NCI-H2107 treated with DMSO at 0.1 percent for 48 hours (cell line): ENCODE data around the gene TUBA1C.
"Not testable (repeated sequence)": the region's sequence is repeated elsewhere in the genome, so short reads cannot be mapped to it uniquely, and the experiment has no call there.

ENCODE experiments used
- DNase-seq: peaks from one replicate; lab custom pipeline; 2025; ENCODE audit not compliant: unreplicated experiment; lab: John Stamatoyannopoulos, UW

The TUBA1C gene

GRCh38 chr12:49255456-49255855, 9.4 kb upstream of the TUBA1C start:
- DNase-seq: not testable (repeated sequence)

- no peak for DNase-seq
Measured at GRCh38 chr12:49255857-49256637, 8.8 kb upstream of the TUBA1C start.

GRCh38 chr12:49257508-49258184, 7.2 kb upstream of the TUBA1C start:
- not testable (repeated sequence) for DNase-seq

GRCh38 chr12:49259452-49259851, 5.4 kb upstream of the TUBA1C start:
- no peak for DNase-seq

GRCh38 chr12:49260166-49260565, 4.7 kb upstream of the TUBA1C start:
- DNase-seq: no peak

- DNase-seq: no peak
Measured at GRCh38 chr12:49260571-49261363, 4.1 kb upstream of the TUBA1C start.

- DNase-seq: no peak
Measured at GRCh38 chr12:49261721-49262120, 3.2 kb upstream of the TUBA1C start.

GRCh38 chr12:49263400-49263763, 1.5 kb upstream of the TUBA1C start:
- DNase-seq: no peak

- no peak for DNase-seq
Measured at GRCh38 chr12:49264466-49264872, 413 bp upstream of the TUBA1C start.

GRCh38 chr12:49269191-49269590, 4.3 kb downstream of the TUBA1C start:
- not testable (repeated sequence) for DNase-seq

- no peak for DNase-seq
Measured at GRCh38 chr12:49272790-49273725, 8.2 kb downstream of the TUBA1C start.

GRCh38 chr12:49273726-49274395, 9.0 kb downstream of the TUBA1C start:
- no peak for DNase-seq

- no peak for DNase-seq
Measured at GRCh38 chr12:49274396-49275069, 9.7 kb downstream of the TUBA1C start.

- DNase-seq: no peak
Measured at GRCh38 chr12:49276304-49277290, 11.7 kb downstream of the TUBA1C start.

- no peak for DNase-seq
Measured at GRCh38 chr12:49277466-49277865, 12.6 kb downstream of the TUBA1C start.

- DNase-seq: peak; percentile 47
Measured at GRCh38 chr12:49279706-49280159, 14.9 kb downstream of the TUBA1C start.

- not testable (repeated sequence) for DNase-seq
Measured at GRCh38 chr12:49280545-49280944, 15.7 kb downstream of the TUBA1C start.

GRCh38 chr12:49282302-49282701, 17.4 kb downstream of the TUBA1C start:
- no peak for DNase-seq
